Glomerular visceral epithelial cell (primary cell): ENCODE measurements around the gene CMTM2.
A peak's percentile ranks its signal among the peaks of the same experiment; 100 is the strongest.

Source experiments
- DNase-seq: peaks from one replicate; pipeline ENCODE4 v3.0.0-alpha.2; 2016; ENCODE audit errors: extremely low spot score

Gene CMTM2, protein sequence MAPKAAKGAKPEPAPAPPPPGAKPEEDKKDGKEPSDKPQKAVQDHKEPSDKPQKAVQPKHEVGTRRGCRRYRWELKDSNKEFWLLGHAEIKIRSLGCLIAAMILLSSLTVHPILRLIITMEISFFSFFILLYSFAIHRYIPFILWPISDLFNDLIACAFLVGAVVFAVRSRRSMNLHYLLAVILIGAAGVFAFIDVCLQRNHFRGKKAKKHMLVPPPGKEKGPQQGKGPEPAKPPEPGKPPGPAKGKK

GRCh38 chr16:66578651-66579531 is at the start of gene CMTM2:
TSS of gene CMTM2 (plus strand) at chr16:66579463. CDS start at chr16:66579608, 145 bp downstream.
- DNase-seq: no peak

GRCh38 chr16:66529475-66529874 is 49.8 kb upstream of the CMTM2 start:
- DNase-seq: no peak

- DNase-seq: no peak
Observed at GRCh38 chr16:66534376-66534799, 44.9 kb upstream of the CMTM2 start.

DNA sequence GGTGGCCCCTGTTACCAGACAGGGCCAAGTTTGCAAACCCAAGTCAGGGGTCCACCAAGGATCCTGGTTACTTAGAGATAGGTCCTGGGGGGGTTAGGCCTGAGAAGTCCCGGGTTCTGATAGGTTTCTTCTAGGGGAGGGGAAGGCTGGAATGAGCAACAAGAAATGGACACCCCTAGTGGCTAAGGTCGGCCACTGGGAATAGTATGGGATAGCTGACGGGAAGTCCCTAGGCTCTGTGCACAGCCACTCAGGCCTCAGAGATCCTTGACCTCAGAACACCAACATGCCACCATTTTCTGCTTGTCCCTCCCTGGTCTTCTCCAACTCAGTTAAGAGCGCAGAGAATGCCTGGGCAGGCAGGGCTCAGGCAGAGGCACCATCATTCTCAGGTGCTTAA is 42.7 kb upstream of the CMTM2 start:
- DNase-seq: no peak

DNA sequence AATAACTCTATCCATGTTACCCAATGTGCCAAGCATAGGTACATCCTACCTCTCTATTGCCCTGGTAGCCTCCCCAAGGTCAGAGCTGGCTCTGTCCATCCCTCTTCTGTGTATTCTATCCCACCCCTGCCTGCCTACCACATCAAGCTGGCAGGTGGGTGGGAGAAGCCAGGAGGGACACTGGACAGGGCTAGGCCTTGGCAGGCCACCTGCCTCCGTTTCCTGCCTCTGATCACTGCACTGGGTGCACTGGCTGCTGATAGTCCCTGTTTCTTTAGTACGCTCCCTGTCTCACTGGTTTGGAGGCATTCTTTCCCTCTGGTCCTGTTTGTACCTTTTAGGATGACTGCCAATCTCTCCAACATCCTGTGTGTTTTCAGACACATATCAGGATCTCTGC is 42.0 kb upstream of the CMTM2 start:
- DNase-seq: no peak

- no peak for DNase-seq
Observed at GRCh38 chr16:66538910-66539309, 40.4 kb upstream of the CMTM2 start.

GRCh38 chr16:66539623-66540469 is 39.4 kb upstream of the CMTM2 start:
- peak; percentile 93 for DNase-seq

DNA sequence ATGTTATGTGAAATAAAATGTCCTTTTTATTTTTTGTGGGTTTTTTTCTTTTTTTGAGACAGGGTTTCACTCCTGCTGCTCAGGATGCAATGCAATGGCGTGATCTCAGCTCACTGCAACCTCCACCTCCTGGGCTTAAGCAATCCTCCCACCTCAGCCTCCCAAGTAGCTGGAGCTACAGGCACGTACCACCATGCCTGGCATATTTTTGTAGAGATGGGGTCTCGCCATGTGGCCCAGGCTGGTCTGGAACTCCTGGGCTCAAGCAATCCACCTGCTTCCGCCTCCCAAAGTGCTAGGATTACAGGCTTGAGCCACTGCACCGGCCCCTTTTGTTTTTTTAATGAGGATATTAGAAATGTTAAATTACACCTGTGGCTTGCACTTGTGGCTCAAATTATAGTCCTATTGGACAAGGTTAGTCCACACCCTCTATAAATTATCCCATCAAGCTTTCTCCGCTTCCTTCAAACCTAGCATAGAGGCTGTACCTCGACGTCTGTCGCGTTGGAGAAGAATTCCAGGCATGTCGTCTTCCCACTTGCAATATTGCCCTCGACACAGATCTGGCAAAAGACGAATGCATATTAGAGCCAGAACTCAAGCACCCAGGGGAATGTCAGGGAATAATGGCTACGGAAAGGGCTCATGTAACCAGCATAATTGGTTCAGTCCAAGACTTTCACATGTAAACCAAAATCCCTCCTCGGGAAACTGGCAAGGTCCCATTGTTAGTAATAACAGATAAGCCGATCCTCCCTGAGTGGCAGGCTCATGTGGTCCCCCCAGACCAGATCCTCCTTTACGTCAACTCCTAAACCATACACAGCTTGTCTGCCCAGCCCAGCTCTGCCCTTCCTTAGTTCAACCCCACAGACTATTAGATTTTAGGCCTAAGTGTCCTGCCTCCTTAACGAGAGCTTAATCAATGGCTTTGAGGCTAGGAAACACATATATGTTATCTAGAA is 37.6 kb upstream of the CMTM2 start:
- DNase-seq: no peak

DNA sequence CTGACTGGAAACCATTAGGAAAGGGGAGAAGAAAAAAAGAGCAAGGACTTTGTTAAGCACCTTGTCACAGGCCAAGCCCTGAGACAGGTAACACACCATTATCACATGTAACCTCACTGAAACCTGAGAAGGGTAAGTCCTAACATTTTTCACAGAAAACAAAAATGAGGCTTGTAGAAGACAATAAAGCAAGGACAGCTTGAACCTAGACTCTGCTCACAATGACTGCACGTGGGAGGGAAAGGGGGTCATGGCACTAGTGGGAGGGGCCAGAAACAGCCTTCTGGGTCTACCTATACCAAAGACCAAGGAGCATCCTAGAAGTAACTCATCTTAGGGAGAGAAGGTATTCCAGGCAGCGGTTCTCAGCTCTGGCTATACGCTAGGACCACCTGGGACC is 36.9 kb upstream of the CMTM2 start:
- DNase-seq: no peak

- DNase-seq: no peak
Observed at GRCh38 chr16:66543541-66543940, 35.7 kb upstream of the CMTM2 start.

DNA sequence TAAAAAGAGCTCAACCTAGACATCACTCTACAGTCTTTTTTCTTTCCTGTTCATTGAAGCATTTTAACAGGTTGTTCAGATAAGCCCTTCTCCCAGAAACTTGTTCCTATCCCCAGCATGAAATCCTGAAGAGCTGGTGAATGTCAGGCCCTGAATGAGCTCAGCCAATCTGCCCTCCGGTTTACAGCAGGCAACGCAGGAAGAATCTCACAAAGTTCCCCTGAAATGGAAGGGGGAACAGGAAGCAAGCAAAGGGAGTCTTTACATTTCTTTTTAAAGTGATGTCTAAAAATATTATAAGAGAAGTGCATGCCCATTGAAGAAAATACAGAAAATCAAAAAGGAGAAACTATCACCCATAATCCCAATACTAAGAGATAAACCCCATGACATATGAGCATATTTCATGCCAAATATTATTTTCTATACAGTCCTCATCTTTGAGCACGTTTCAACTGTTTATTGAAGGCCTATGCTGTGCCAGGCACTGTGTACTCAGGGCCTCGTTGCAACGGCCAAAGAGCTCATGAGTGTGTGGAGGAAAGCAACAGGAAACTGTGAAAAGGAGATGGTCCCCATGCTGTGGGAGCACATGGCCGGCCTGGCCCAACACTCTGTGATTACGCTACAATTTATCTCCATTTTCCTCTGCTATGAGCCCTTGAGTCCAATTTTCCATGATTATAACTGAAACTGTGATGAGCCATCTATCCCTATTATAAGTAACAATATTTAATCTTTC is 35.1 kb upstream of the CMTM2 start:
- DNase-seq: no peak

GRCh38 chr16:66547101-66547989 is 31.9 kb upstream of the CMTM2 start:
- DNase-seq: no peak

- DNase-seq: no peak
Observed at GRCh38 chr16:66548068-66548467, 31.2 kb upstream of the CMTM2 start.

DNA sequence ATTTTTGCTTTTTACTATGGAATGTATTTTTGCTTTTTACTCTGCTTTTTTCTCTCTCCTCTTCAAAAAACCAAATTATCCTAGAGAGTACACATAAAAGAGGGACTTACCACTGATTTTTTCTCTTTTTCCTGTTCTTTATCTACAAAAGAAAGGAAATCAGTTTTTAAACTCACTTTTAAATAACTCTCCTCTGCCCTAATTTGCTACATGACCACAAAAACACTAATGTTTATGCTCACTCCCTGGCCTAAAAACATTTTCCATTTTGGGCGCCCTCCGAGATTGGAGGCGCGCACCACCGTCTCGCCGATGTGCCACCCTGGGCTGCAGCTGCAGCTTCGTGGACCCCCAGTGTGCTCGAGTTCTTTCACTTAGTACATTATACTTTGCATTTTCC is 30.4 kb upstream of the CMTM2 start:
- no peak for DNase-seq

GRCh38 chr16:66549284-66550131 is 29.8 kb upstream of the CMTM2 start, which contains the start of gene TK2:
TSS of gene TK2 (minus strand) at chr16:66550122. CDS start at chr16:66550061, 61 bp downstream.
- DNase-seq: peak; percentile 61

DNA sequence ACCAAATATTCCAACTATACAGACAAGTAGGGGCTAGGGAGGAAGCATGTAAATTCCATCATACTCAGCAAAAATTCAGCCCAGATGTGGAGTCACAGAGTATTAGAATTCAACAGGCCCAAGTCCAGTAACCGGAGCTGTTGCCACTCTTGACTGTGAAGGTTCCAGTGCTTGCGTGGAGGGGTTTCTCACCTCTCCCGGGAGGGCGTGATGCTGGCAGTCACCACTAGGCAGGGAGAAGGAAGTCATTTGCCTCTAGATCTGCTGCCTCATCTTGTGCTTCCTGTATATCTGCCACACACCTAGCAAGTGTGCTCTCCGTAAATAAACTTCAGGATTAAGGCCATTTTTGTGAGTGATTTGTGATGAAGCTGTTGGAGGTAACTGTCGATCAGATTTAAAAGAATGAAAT is 27.9 kb upstream of the CMTM2 start:
- peak; percentile 55 for DNase-seq

- DNase-seq: no peak
Observed at GRCh38 chr16:66551788-66552285, 27.4 kb upstream of the CMTM2 start.
